NCI-H82 treated with DMSO at 0.1 percent for 48 hours (cell line): ENCODE measurements around the gene F2RL1.
"Not testable (repeated sequence)": the region's sequence is repeated elsewhere in the genome, so short reads cannot be mapped to it uniquely, and the experiment has no call there.

ENCODE experiments used
- DNase-seq: peaks from one replicate; lab custom pipeline; 2025; ENCODE audit not compliant: unreplicated experiment; lab: John Stamatoyannopoulos, UW

F2RL1 gene

DNA sequence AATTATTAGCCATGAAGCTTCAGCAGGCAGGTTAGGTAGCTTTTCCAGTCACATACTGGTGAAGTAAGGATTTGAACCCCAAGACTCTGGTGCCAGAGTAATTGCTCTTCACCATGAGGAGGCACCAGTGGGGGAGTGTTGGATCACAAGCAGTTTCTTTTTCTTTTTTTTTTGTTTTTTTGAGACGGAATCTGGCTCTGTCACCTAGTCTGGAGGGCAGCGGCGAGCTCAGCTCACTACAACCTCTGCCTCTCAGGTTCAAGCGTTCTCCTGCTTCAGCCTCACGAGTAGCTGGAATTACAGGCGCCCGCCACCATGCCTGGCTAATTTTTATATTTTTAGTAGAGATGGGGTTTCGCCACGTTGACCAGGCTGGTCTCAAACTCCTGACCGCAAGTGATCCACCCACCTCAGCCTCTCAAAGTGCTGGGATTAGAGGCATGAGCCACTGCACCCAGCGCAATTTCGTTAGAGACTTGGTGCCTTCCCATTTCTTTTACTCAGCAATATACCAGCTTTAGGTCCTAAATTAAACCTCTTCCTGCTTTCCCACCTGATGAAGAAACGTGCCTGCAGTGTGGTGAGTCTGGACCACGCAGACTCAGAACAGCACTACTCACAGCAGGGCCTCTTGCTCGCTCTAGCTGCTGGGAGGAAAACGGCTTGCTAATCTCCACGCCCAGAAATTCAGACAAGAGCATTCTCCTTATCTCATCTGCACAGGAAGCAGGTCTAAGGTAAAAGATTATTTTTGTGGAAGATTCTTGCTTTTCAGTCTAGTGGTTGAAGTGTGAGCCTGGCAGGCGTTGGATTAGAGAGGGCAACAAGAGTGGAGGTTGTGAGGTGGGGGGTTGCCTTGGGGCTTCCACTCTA lies 30.8 kb downstream of the F2RL1 start, which contains the start of gene S100Z:
Gene S100Z (plus strand): TSS at position 596 of the 873 bp plus-strand sequence. CDS start 25,346 bp downstream, outside the sequence.
- no peak for DNase-seq

DNA sequence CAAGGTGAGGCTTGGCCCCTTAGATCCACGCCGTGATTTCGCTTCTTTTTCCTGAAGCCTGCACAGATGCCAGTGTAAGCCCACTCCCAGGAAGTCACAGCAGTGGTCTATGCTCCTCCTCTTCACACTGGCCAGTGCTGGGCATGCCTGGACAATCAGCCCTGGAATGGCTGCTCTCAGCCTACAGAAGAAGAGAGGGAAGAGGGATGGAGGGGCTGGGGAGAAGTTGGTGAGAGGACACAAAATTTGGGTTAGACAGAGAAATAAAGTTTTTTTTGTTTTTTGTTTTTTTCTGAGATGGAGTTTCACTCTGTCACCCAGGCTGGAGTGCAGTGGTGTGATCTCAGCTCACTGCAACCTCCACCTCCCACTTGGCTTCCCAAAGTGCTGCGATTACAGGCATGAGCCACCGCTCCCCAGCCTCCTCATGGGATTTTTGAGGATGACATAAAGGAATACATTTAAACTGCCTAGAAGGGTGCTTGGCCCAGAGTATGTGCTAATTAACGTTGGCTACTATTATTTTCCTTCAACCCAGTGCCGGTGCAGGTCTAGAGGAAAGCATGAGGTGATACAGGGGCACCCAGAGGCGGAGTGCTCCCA lies 31.8 kb downstream of the F2RL1 start:
- no peak for DNase-seq

- DNase-seq = no peak
These were observed 33.0 kb downstream of the F2RL1 start for GRCh38 chr5:76851728-76852369.

GRCh38 chr5:76852772-76853171 lies 33.9 kb downstream of the F2RL1 start:
- no peak for DNase-seq

DNA sequence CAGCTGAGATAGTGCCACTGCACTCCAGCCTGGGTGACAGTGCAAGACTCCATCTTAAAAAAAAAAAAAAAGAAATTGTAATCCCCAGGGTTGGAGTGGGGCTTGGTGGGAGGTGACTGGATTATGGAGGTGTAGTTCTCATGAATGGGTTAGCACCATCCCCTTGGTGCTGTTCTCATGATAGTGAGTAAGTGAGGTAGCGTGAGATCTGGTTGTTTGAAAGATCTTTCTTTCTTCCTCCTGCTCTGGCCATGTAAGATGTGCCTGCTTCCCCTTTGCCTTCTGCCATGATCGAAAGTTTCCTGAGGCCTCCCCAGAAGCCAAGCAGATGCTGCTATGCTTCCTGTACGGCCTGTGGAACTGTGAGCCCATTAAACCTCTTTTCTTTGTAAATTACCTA lies 34.9 kb downstream of the F2RL1 start:
- DNase-seq = not testable (repeated sequence)

GRCh38 chr5:76854644-76855043 lies 35.8 kb downstream of the F2RL1 start:
- DNase-seq = no peak

DNA sequence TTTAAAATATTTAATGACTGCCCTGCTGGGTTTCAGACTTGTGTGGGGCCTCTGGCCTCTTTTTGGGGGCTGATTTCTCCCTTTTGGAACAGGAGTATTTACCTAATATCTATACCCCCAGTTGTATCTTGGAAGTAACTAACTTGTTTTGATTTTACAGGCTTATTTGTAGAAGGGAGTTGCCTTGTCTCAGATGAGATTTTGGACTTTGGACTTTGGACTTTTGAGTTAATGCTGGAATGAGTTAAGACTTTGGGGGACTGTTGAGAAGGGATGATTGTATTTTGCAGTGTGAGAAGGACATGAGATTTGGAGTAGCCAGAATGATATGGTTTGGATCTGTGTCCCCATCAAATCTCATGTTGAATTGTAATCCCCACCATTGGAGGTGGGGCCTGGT lies 36.7 kb downstream of the F2RL1 start:
- DNase-seq = not testable (repeated sequence)

GRCh38 chr5:76855961-76856360 lies 37.1 kb downstream of the F2RL1 start:
- DNase-seq = no peak

DNA sequence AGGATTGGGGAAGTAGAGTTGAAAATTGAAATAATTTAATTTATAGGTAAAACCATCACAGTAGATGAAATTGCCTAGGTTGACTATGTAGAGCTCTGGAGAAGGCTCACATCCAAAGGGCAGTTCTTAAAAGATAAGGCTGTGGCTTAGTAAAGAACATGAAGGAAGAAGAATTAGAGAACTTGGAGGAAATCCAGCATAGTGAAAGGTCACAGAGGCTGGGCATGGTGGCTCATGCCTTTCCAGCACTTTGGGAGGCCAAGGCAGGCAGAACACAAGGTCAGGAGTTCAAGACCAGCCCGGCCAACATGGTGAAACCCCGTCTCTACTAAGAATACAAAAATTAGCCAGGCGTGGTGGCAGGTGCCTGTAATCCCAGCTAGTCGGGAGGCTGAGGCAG lies 38.0 kb downstream of the F2RL1 start:
- DNase-seq = not testable (repeated sequence)

- no peak for DNase-seq
These were observed 40.9 kb downstream of the F2RL1 start for GRCh38 chr5:76859591-76860247.

DNA sequence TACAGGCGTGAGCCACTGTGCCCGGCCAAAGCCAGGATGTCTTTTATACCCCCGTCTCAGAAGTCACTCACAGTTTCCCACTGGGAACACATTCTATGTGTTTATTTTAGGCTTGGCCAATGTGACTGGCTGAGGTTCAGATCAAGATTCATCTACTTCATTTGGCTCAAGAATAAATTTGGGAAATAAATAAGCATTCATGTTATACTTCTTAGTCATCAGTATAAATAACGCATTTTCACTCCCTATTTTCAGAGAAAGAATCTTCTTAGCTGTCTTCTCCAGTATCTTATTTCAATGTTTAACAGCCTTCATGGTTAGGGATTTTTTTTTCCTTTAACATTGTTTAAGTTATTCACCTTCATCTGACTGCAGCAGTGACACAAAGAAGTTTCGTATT lies 42.8 kb downstream of the F2RL1 start:
- DNase-seq = no peak

DNA sequence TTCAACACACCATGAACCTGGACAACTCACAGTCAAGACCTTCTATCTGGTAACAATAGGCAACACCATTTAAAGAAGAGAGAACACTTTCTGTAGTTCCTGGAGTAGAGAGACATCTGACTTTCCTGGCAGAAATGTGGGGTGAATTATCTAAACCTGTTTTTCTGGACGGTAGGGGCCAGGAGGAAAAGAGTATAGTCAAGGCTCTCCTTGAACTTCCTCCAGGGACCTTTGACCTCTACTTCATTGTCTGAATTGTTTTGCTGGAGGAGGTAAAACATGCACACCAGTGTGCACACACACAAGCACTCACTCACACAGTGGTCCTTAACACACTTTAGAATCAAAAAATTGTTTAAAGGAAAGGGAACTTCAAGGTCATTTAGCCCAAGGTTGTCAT lies 44.2 kb downstream of the F2RL1 start:
- DNase-seq = no peak

- no peak for DNase-seq
These were observed 47.7 kb downstream of the F2RL1 start for GRCh38 chr5:76866503-76866902.

- no peak for DNase-seq
These were observed 48.2 kb downstream of the F2RL1 start for GRCh38 chr5:76867038-76867437.

GRCh38 chr5:76867827-76868693 lies 49.2 kb downstream of the F2RL1 start:
- peak; percentile 32 for DNase-seq

DNA sequence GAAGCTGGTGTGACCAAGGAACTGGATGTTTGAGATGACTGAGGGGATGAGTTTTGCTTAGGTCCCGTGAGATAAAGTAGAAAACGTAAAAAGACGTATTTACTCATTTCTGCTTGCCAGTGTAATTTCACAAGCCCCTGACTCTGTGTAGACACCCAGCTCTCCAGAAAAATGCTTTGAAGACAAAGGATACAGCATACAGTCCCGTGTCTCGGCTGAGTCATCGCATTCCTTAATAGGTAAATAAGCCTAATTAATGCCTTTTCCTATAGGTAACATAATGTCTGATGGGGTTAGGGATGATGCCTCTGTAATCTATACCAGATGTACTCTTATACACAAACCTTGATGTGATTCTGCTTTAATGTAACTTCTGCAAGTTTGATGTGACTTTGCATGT lies 51.2 kb downstream of the F2RL1 start:
- DNase-seq = no peak

GRCh38 chr5:76874088-76874581 lies 55.3 kb downstream of the F2RL1 start:
- no peak for DNase-seq
